Heart right ventricle (tissue), 16 donors: Measurements from ENCODE around the gene PLEKHD1. TPM values are rescaled to one million over a fixed set of nuclear protein-coding genes. Genes with fewer than 3 reads are reported as not detected.

Experiments used
- ATAC-seq, 8 donors: fragments of 200-7000 bp; cut with Tn5 transposase; one replicate each; pipeline ENCODE4 v1.9.1; 2020; ENCODE audit warnings: mild to moderate bottlenecking in 8 of 8, moderate library complexity in 8 of 8, moderate number of reproducible peaks in 1 of 8
- DNase-seq, 2 donors: peaks; one replicate each; pipeline ENCODE4 v3.0.0-alpha.2; 2020
- H3K27ac ChIP-seq, 10 donors: fragments of 200-600 bp; sonication (generic) in 2 of 10; one replicate each; pipeline versions ENCODE4 v1.5.0 to v1.8.0; 2020 to 2022; ENCODE audit warnings: mild to moderate bottlenecking in 3 of 10
- H3K27me3 ChIP-seq, 7 donors: fragments of 200-600 bp; one replicate each; pipeline ENCODE4 v1.8.0; 2021 to 2022; ENCODE audit warnings: mild to moderate bottlenecking in 2 of 7
- H3K36me3 ChIP-seq, 9 donors: fragments of 200-600 bp; sonication (generic) in 1 of 9; one replicate each; pipeline versions ENCODE4 v1.5.0 to v1.8.0; 2020 to 2022; ENCODE audit warnings: mild to moderate bottlenecking in 2 of 9
- H3K4me1 ChIP-seq, 9 donors: fragments of 200-600 bp; sonication (generic) in 1 of 9; one replicate each; pipeline versions ENCODE4 v1.5.0 to v1.8.0; 2020 to 2022; ENCODE audit warnings: mild to moderate bottlenecking in 4 of 9
- H3K4me3 ChIP-seq, 10 donors: fragments of 200-600 bp; sonication (generic) in 2 of 10; one replicate each; pipeline versions ENCODE4 v1.5.0 to v1.8.0; 2020 to 2022; ENCODE audit warnings: mild to moderate bottlenecking in 7 of 10, moderate library complexity in 2 of 10
- H3K9me3 ChIP-seq, 11 donors: fragments of 200-600 bp in 10 of 11; sonication (generic) in 2 of 11; one replicate each; pipeline versions ENCODE4 v1.5.0 to v1.8.0; 2013 to 2022; ENCODE audit warnings: mild to moderate bottlenecking in 2 of 11, control low read depth in 1 of 11, moderate library complexity in 1 of 11
- WGBS, 2 donors: extraction: QIAGEN DNeasy Blood & Tissue Kit; methylation state at CpG; one replicate each; pipeline ENCODE4 v1.1.7; 2013; ENCODE audit warnings: inconsistent platforms in 1 of 2; 5-methylcytosine and 5-hydroxymethylcytosine counted together
- intact Hi-C, 10 donors: fragments of 100-400 bp; cut with DNase I; formaldehyde crosslinking; loops; one replicate each; pipeline versions ENCODE4 v1.11.1 to v1.14.2; 2022
- polyA plus RNA-seq, 2 donors: library from polyadenylated mRNA; stranded (reverse); fragments of 200-250 nt; gene quantifications; one replicate each; pipeline ENCODE4 v1.2.3, GENCODE V29; 2013
- total RNA-seq, 10 donors: library from RNA; stranded (reverse); fragmentation: NEBNext Ultra II Directional in 3 of 10; extraction: Animal tissue kit (Norgen Biotek cat#: 25700) in 3 of 10; gene quantifications; one replicate each; pipeline versions ENCODE4 v1.2.1 to v1.2.4, GENCODE V29; 2021 to 2023
- TF ChIP-seq, protein P1 (sequence below), 9 donors: fragments of 200-600 bp; sonication (generic) in 2 of 9; IDR thresholded peaks; one replicate each; pipeline versions ENCODE4 v1.5.0 to v1.8.0; 2021 to 2022; ENCODE audit warnings: antibody characterized with exemption in 9 of 9, mild to moderate bottlenecking in 5 of 9, moderate library complexity in 1 of 9
- donor health status: Arrhythmogenic right ventricular cardiomyopathy.
- donor health status: ischemic (EF 13 %, LVEDD 7.1; RV severe dilation, severe dysfunction).
- donor health status: healthy with polysubstance abuse.
- donor health status: DM: no; HTN: yes; CAD: no.
- donor health status: DM: no; HTN: no; CAD: no.
- donor health status: ischemic (EF 25% LVEDD 6.9; RV normal size, moderate dysfunction).
- donor health status: ischemic (EF 25% LVEDD 5.7; RV mildly dilated, moderate dysfunction).
- donor health status: healthy.
- donor health status: DM: yes; HTN: yes; CAD: no.
- donor health status: Ischemic cardiomyopathy.
- donor health status: ischemic (EF 35%, LVEDD 5.7; RV mildly dilated, moderate dysfunction).
- donor health status: nonischemic (EF 11% LVEDD 7.7; RV severe dilation, severe dysfunction).
- donor health status: DM: yes; HTN: yes; CAD: no.
- donor health status: PGD.
- donor health status: ischemic (EF 29% LVEDD 5.4; RV normal size, mild dysfunction).
- donor health status: nonischemic (EF 23%, LVEDD 6.1; RV moderate dilation, normal function).

Gene PLEKHD1
- total and polyA plus RNA-seq, 12 donors = 0.01 to 0.23 (median 0.15) TPM; not detected in 2

DNA sequence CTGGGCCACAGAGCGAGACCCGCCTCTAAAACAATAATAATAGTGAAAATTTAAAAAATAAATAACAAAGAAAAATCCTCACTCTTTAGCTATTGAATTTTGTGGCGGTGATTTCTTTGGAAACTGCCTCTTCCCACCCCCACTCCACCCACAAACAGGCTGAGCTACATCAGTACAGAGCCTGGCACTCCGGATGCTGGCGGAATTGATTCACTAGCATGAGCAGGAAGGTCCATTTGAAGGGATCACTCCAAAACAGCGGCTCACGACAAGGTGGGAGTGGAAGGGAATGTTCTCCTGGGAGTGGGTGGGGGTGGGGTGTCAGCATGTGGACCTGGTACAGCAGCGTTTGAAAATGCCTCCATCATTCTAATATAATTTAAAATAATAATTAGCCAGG is 64.0 kb downstream of the PLEKHD1 start:
- Histone ChIP-seq H3K4me3 (no peak overlapping the region), H3K27me3 (peaks cover 0 to 78% (median 67%) of the 10 kb centered on the region in 7 donors), H3K9me3 (no peaks in the 10 kb centered on the region), H3K27ac (no peak overlapping the region), H3K36me3 (no peaks in the 10 kb centered on the region), H3K4me1 (peaks cover 0 to 16% (median 0%) of the 10 kb centered on the region in 9 donors)
- TF ChIP-seq, protein P1, sequence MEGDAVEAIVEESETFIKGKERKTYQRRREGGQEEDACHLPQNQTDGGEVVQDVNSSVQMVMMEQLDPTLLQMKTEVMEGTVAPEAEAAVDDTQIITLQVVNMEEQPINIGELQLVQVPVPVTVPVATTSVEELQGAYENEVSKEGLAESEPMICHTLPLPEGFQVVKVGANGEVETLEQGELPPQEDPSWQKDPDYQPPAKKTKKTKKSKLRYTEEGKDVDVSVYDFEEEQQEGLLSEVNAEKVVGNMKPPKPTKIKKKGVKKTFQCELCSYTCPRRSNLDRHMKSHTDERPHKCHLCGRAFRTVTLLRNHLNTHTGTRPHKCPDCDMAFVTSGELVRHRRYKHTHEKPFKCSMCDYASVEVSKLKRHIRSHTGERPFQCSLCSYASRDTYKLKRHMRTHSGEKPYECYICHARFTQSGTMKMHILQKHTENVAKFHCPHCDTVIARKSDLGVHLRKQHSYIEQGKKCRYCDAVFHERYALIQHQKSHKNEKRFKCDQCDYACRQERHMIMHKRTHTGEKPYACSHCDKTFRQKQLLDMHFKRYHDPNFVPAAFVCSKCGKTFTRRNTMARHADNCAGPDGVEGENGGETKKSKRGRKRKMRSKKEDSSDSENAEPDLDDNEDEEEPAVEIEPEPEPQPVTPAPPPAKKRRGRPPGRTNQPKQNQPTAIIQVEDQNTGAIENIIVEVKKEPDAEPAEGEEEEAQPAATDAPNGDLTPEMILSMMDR (IDR thresholded peaks at IDR 0.05) = no peak
- intact Hi-C loops = loop anchor here in 1 of 10 donors (10.0 kb wide), 1 partner anchor 476 kb away; no protein-coding TSS in a partner anchor
- WGBS, 2 donors = 86 to 90% methylated on average over 8 of the region's 8 CpGs
- DNase-seq = no peak
- no peak for ATAC-seq

GRCh38 chr14:69551511-69551910 is 67.0 kb downstream of the PLEKHD1 start:
- DNase-seq (no peak), ATAC-seq (no peak)
- WGBS, 2 donors = 55 to 69% methylated on average over 2 of the region's 2 CpGs
- TF ChIP-seq, protein P1 (IDR thresholded peaks at IDR 0.05) = no peak
- H3K9me3 ChIP-seq = no peaks in the 10 kb centered on the region
- H3K4me1 ChIP-seq = peaks cover 0 to 9% (median 0%) of the 10 kb centered on the region in 9 donors
- H3K27ac ChIP-seq = no peak overlapping the region
- H3K27me3 ChIP-seq = peaks cover 0 to 77% (median 60%) of the 10 kb centered on the region in 7 donors
- H3K36me3 ChIP-seq = no peaks in the 10 kb centered on the region
- no peak overlapping the region for H3K4me3 ChIP-seq
- intact Hi-C loops = no loop called here

DNA sequence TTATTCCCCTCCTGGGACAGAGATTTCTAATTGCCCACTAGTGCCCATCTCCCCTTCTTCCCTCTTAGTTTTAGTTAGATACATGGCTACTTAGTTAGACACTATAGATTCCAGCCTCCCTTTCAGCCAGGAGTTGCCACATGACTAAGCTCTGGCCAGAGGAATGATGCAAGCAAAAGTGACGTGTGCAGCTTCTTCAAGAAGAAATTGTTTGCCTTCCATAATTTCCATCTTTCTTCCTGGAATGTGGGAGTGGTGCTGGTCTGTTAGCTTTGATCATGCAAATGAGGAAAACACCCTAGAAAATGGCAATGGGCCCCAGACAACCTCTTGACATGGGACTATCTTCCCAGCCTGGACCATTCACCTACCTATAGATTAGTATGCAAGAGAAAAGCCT is 68.7 kb downstream of the PLEKHD1 start:
- intact Hi-C loops = no loop called here
- DNase-seq (no peak), ATAC-seq (no peak)
- 45 to 64% methylated on average over 1 of the region's 1 CpG for WGBS, 2 donors
- Histone ChIP-seq H3K27ac (no peak overlapping the region), H3K36me3 (no peaks in the 10 kb centered on the region), H3K9me3 (no peaks in the 10 kb centered on the region), H3K27me3 (peaks cover 0 to 70% (median 48%) of the 10 kb centered on the region in 7 donors), H3K4me1 (peaks cover 0 to under 1% (median 0%) of the 10 kb centered on the region in 9 donors), H3K4me3 (no peak overlapping the region)
- TF ChIP-seq, protein P1 (IDR thresholded peaks at IDR 0.05) = no peak

DNA sequence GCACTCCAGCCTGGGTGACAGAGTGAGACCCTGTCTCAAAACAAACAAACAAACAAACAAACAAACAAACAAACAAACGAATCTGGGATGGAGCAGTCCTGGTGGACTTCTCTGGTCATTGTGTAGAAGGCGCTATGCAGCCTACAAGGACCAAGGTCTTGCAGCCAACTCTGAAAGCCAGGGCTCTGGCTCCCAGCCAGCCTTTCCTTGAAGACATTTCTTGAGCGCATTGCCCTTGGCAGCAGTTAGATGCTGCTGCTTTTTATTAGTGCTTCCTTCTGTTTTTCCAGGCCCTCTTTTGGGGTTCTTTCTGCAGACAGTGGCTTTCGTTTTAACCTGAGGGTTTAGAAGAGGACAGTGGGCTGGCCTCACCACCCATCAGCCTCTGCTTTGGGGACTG is 70.0 kb downstream of the PLEKHD1 start:
- no peak for DNase-seq
- no peaks in the 10 kb centered on the region for H3K9me3 ChIP-seq

More for the DNA sequence above, 70.0 kb downstream of the PLEKHD1 start:
- no peaks in the 10 kb centered on the region for H3K36me3 ChIP-seq
- peaks cover 0 to 65% (median 42%) of the 10 kb centered on the region in 7 donors for H3K27me3 ChIP-seq
- TF ChIP-seq, protein P1 (IDR thresholded peaks at IDR 0.05) = no peak
- no peak for ATAC-seq
- WGBS, 2 donors = 45 to 53% methylated on average over 4 of the region's 4 CpGs
- H3K4me1 ChIP-seq = no peaks in the 10 kb centered on the region
- intact Hi-C loops = no loop called here
- no peak overlapping the region for H3K27ac ChIP-seq
- H3K4me3 ChIP-seq = no peak overlapping the region
